ENCODE results near the gene PCDHA5.
"Not testable (repeated sequence)": the region's sequence is repeated elsewhere in the genome, so short reads cannot be mapped to it uniquely, and the experiment has no call there.

PCDHA5 gene

DNA sequence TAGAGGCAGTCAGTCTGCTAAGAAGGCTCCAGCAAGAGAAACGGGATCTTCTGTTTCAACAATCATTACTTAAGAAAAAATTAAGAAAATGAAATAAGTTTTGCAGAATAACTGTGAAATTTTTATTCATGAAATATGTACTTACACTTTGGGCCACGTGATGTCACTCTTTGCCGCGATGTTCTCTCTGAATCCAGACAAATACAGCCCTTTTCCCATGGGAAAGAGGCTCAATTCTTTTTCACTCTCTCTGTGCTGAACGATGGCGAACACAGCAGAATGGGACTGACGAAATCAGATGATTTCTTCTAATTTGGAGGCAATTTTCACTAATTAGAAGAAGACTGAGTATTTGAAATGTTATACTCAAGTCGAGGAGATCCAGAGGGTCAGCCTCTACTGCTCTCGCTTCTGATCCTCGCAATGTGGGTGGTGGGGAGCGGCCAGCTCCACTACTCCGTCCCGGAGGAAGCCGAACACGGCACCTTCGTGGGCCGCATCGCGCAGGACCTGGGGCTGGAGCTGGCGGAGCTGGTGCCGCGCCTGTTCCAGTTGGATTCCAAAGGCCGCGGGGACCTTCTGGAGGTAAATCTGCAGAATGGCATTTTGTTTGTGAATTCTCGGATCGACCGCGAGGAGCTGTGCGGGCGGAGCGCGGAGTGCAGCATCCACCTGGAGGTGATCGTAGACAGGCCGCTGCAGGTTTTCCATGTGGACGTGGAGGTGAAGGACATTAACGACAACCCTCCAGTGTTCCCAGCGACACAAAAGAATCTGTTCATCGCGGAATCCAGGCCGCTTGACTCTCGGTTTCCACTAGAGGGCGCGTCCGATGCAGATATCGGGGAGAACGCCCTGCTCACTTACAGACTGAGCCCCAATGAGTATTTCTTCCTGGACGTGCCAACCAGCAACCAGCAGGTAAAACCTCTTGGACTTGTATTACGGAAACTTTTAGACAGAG is 27.0 kb downstream of the PCDHA5 start, which contains the start of gene PCDHA9:
TSS of gene PCDHA9 (plus strand) at position 244 of the 964 bp plus-strand sequence. CDS start at position 358, 114 bp downstream.
- not testable (repeated sequence) for TF ChIP-seq POLR2AphosphoS5 (IDR thresholded peaks at IDR 0.05; ENCODE audit: low read depth, low read length); TAF1 (IDR thresholded peaks at IDR 0.05; ENCODE audit: borderline replicate concordance, insufficient read depth, low read length); REST (IDR thresholded peaks at IDR 0.05; ENCODE audit: insufficient read depth in 1 of 2, low read depth in 2 of 2, low read length in 2 of 2)

- TF ChIP-seq TAF1 (IDR thresholded peaks at IDR 0.05; ENCODE audit: borderline replicate concordance, insufficient read depth, low read length) = no peak
- no peak for TF ChIP-seq POLR2AphosphoS5 (IDR thresholded peaks at IDR 0.05; ENCODE audit: low read depth, low read length)
- no peak for TF ChIP-seq REST (IDR thresholded peaks at IDR 0.05; ENCODE audit: insufficient read depth in 1 of 2, low read depth in 2 of 2, low read length in 2 of 2)
- TF ChIP-seq SIN3A (IDR thresholded peaks at IDR 0.05; ENCODE audit: borderline replicate concordance, insufficient read depth, low read length) = no peak
- TF ChIP-seq FOXP2 (optimal IDR thresholded peaks at IDR 0.05; ENCODE audit: borderline replicate concordance, extremely low read depth, extremely low read length, insufficient read depth) = no peak
These were observed 34.6 kb downstream of the PCDHA5 start, which contains the start of gene PCDHA10 for GRCh38 chr5:140855772-140856674. Gene PCDHA10 (plus strand): TSS chr5:140855897. CDS start chr5:140856049, 152 bp downstream.

GRCh38 chr5:140857177-140857986 is 36.0 kb downstream of the PCDHA5 start:
- TF ChIP-seq TAF1 (IDR thresholded peaks at IDR 0.05; ENCODE audit: borderline replicate concordance, insufficient read depth, low read length) = no peak
- no peak for TF ChIP-seq REST (IDR thresholded peaks at IDR 0.05; ENCODE audit: insufficient read depth in 1 of 2, low read depth in 2 of 2, low read length in 2 of 2)
- TF ChIP-seq SIN3A (IDR thresholded peaks at IDR 0.05; ENCODE audit: borderline replicate concordance, insufficient read depth, low read length) = no peak
- TF ChIP-seq POLR2AphosphoS5 (IDR thresholded peaks at IDR 0.05; ENCODE audit: low read depth, low read length) = no peak
- no peak for TF ChIP-seq FOXP2 (optimal IDR thresholded peaks at IDR 0.05; ENCODE audit: borderline replicate concordance, extremely low read depth, extremely low read length, insufficient read depth)

GRCh38 chr5:140857987-140858240 is 36.5 kb downstream of the PCDHA5 start:
- TF ChIP-seq SIN3A (IDR thresholded peaks at IDR 0.05; ENCODE audit: borderline replicate concordance, insufficient read depth, low read length) (no peak), REST (IDR thresholded peaks at IDR 0.05; ENCODE audit: insufficient read depth in 1 of 2, low read depth in 2 of 2, low read length in 2 of 2) (no peak), FOXP2 (optimal IDR thresholded peaks at IDR 0.05; ENCODE audit: borderline replicate concordance, extremely low read depth, extremely low read length, insufficient read depth) (no peak), POLR2AphosphoS5 (IDR thresholded peaks at IDR 0.05; ENCODE audit: low read depth, low read length) (no peak), TAF1 (IDR thresholded peaks at IDR 0.05; ENCODE audit: borderline replicate concordance, insufficient read depth, low read length) (no peak)
